GM18519 (cell line): ENCODE results near the gene GREM2.
A peak's percentile ranks its signal among the peaks of the same experiment; 100 is the strongest.

ENCODE experiments used
- ATAC-seq: cut with Tn5 transposase; IDR thresholded peaks from one replicate; pipeline ENCODE4 v1.9.1; 2021; ENCODE audit warnings: mild to moderate bottlenecking, moderate library complexity; ENCODE audit not compliant: unreplicated experiment, low FRiP score

Gene GREM2

GRCh38 chr1:240611228-240611618, 732 bp downstream of the GREM2 start:
- no peak for ATAC-seq

GRCh38 chr1:240610636-240611035, 1.3 kb downstream of the GREM2 start:
- ATAC-seq: no peak

GRCh38 chr1:240609527-240610060, 2.4 kb downstream of the GREM2 start:
- no peak for ATAC-seq

GRCh38 chr1:240608707-240609106, 3.2 kb downstream of the GREM2 start:
- ATAC-seq: no peak

GRCh38 chr1:240607006-240607405, 4.9 kb downstream of the GREM2 start:
- no peak for ATAC-seq

- ATAC-seq: no peak
These were observed 9.8 kb downstream of the GREM2 start for GRCh38 chr1:240602189-240602588.

GRCh38 chr1:240599830-240600229, 12.1 kb downstream of the GREM2 start:
- no peak for ATAC-seq

- no peak for ATAC-seq
These were observed 12.7 kb downstream of the GREM2 start for GRCh38 chr1:240599299-240599698.

GRCh38 chr1:240598216-240599001, 13.5 kb downstream of the GREM2 start:
- no peak for ATAC-seq

GRCh38 chr1:240597153-240597745, 14.7 kb downstream of the GREM2 start:
- no peak for ATAC-seq

- no peak for ATAC-seq
These were observed 16.5 kb downstream of the GREM2 start for GRCh38 chr1:240595476-240595875.

GRCh38 chr1:240591564-240591963, 20.4 kb downstream of the GREM2 start:
- ATAC-seq: no peak

- ATAC-seq: no peak
These were observed 20.9 kb downstream of the GREM2 start for GRCh38 chr1:240591078-240591477.

- no peak for ATAC-seq
These were observed 22.3 kb downstream of the GREM2 start for GRCh38 chr1:240589585-240590110.

GRCh38 chr1:240586006-240586405, 25.9 kb downstream of the GREM2 start:
- no peak for ATAC-seq

- no peak for ATAC-seq
These were observed 29.0 kb downstream of the GREM2 start for GRCh38 chr1:240582953-240583352.

GRCh38 chr1:240579511-240579910, 32.4 kb downstream of the GREM2 start:
- ATAC-seq: no peak

GRCh38 chr1:240577095-240577494, 34.9 kb downstream of the GREM2 start:
- no peak for ATAC-seq

GRCh38 chr1:240575981-240576662, 35.8 kb downstream of the GREM2 start:
- ATAC-seq: peak; percentile 95

- ATAC-seq: no peak
These were observed 39.6 kb downstream of the GREM2 start for GRCh38 chr1:240572328-240572727.

- no peak for ATAC-seq
These were observed 40.2 kb downstream of the GREM2 start for GRCh38 chr1:240571782-240572181.
